B cell (primary cell): ENCODE data around the gene KLRB1. TPM values are rescaled to one million over a fixed set of nuclear protein-coding genes. Genes with fewer than 3 reads are reported as not detected.

ENCODE experiments used
- ATAC-seq: fragments of 200-7000 bp; cut with Tn5 transposase; one replicate; pipeline ENCODE4 v1.10.0; 2021; ENCODE audit warnings: low read depth, mild to moderate bottlenecking, moderate number of reproducible peaks, moderate library complexity
- CTCF ChIA-PET: fragments of 350-600 bp; sonication (Branson Sonifier 250); formaldehyde crosslinking; loops from one replicate; lab custom pipeline; 2021; ENCODE audit warnings: antibody characterized with exemption, inconsistent platforms; lab: Charles Lee
- POLR2A ChIA-PET: fragments of 350-600 bp; sonication (Branson Sonifier 250); formaldehyde crosslinking; loops from one replicate; lab custom pipeline; 2021; ENCODE audit warnings: antibody characterized with exemption; lab: Charles Lee
- DNase-seq: peaks from one replicate; pipeline ENCODE4 v3.0.0; 2013
- H2AFZ ChIP-seq: 2 replicates; pipeline ENCODE4 v1.6.1; 2012; ENCODE audit warnings: mild to moderate bottlenecking, low read depth, low read length; ENCODE audit not compliant: insufficient read depth, poor library complexity, severe bottlenecking
- H3K27ac ChIP-seq, 2 donors: 1 replicate in 1 of 2; 2 replicates in 1 of 2; pipeline ENCODE4 v1.5.1; 2012 to 2013; ENCODE audit warnings: low read length in 2 of 2, mild to moderate bottlenecking in 2 of 2, moderate library complexity in 1 of 2
- H3K27me3 ChIP-seq, 4 experiments: fragments of 200-600 bp in 1 of 4; sonication (generic) in 1 of 4; replicated peaks in 1 of 4; 1 replicate in 2 of 4; 2 replicates in 2 of 4; pipeline versions ENCODE4 v1.6.1 to v1.7.0; 2013 to 2016; ENCODE audit warnings: low read length in 3 of 4, mild to moderate bottlenecking in 2 of 4, mixed read lengths in 1 of 4, moderate library complexity in 1 of 4; ENCODE audit not compliant: insufficient read depth in 4 of 4, control insufficient read depth in 3 of 4; ENCODE audit errors: control extremely low read depth in 1 of 4
- H3K36me3 ChIP-seq, 2 experiments: replicated peaks in 1 of 2; 1 replicate in 1 of 2; 2 replicates in 1 of 2; pipeline versions ENCODE4 v1.6.1 to v1.7.1; 2013; ENCODE audit warnings: low read length in 1 of 2; ENCODE audit not compliant: insufficient read depth in 2 of 2, control insufficient read depth in 1 of 2; ENCODE audit errors: control extremely low read depth in 1 of 2, extremely low read depth in 1 of 2
- H3K4me1 ChIP-seq, 2 donors: fragments of 200-600 bp in 1 of 2; sonication (generic) in 1 of 2; 1 replicate in 1 of 2; 2 replicates in 1 of 2; pipeline versions ENCODE4 v1.5.1 to v1.6.1; 2013 to 2017; ENCODE audit warnings: low read length in 2 of 2; ENCODE audit not compliant: control insufficient read depth in 2 of 2, insufficient read depth in 2 of 2
- H3K4me2 ChIP-seq: replicated peaks from 2 replicates; pipeline ENCODE3; 2012; ENCODE audit warnings: mild to moderate bottlenecking, low read depth, low read length; ENCODE audit not compliant: poor library complexity, severe bottlenecking
- H3K4me3 ChIP-seq, 5 experiments: fragments of 200-600 bp in 1 of 5; sonication (generic) in 1 of 5; 1 replicate in 3 of 5; 2 replicates in 2 of 5; pipeline versions ENCODE4 v1.5.1 to v1.7.0; 2011 to 2016; ENCODE audit warnings: low read length in 4 of 5, mild to moderate bottlenecking in 4 of 5, low read depth in 2 of 5, control low read depth in 1 of 5, moderate library complexity in 1 of 5; ENCODE audit not compliant: insufficient read depth in 1 of 5; ENCODE audit errors: control extremely low read depth in 1 of 5, extremely low read depth in 1 of 5
- H3K79me2 ChIP-seq: fragments of 200-600 bp; sonication (generic); one replicate; pipeline ENCODE4 v1.6.0; 2016; ENCODE audit warnings: low read length; ENCODE audit not compliant: control insufficient read depth, insufficient read depth
- H3K9ac ChIP-seq: fragments of 200-600 bp; sonication (generic); 2 replicates; pipeline ENCODE4 v1.6.1; 2017; ENCODE audit warnings: mild to moderate bottlenecking, low read length, moderate library complexity
- H3K9me3 ChIP-seq, 3 donors: one replicate each; pipeline versions ENCODE4 v1.6.1 to v1.7.1; 2013; ENCODE audit warnings: low read length in 2 of 3; ENCODE audit not compliant: control insufficient read depth in 2 of 3, insufficient read depth in 1 of 3; ENCODE audit errors: control extremely low read depth in 1 of 3
- H4K20me1 ChIP-seq: 2 replicates; pipeline ENCODE4 v1.6.0; 2012; ENCODE audit warnings: mild to moderate bottlenecking, low read length; ENCODE audit not compliant: insufficient read depth, control insufficient read depth, poor library complexity, severe bottlenecking
- H3K27ac Mint-ChIP-seq: one replicate; pipeline ENCODE4 v1.8.0; 2021; ENCODE audit warnings: mixed read lengths
- H3K27me3 Mint-ChIP-seq: one replicate; pipeline ENCODE4 v1.8.0; 2021; ENCODE audit warnings: mixed read lengths
- H3K4me1 Mint-ChIP-seq: one replicate; pipeline ENCODE4 v1.8.0; 2021; ENCODE audit warnings: mixed read lengths
- H3K4me3 Mint-ChIP-seq: one replicate; pipeline ENCODE4 v1.8.0; 2021; ENCODE audit warnings: mixed read lengths
- H3K9me3 Mint-ChIP-seq: one replicate; pipeline ENCODE4 v1.8.0; 2022; ENCODE audit warnings: mixed read lengths; ENCODE audit not compliant: insufficient read depth
- CTCF ChIP-seq: fragments of 200-600 bp; IDR thresholded peaks from one replicate; pipeline ENCODE4 v1.8.0; 2022; ENCODE audit warnings: antibody characterized with exemption, mild to moderate bottlenecking
- EZH2 ChIP-seq: IDR thresholded peaks from 2 replicates; pipeline ENCODE4 v1.6.1; 2012; ENCODE audit warnings: borderline replicate concordance, low read depth, mild to moderate bottlenecking, moderate library complexity, low read length; ENCODE audit not compliant: insufficient read depth, poor library complexity, severe bottlenecking
- WGBS: methylation state at CpG from one replicate; pipeline ENCODE4 v1.1.5; 2013; ENCODE audit warnings: missing lambda C conversion rate; ENCODE audit not compliant: insufficient coverage; 5-methylcytosine and 5-hydroxymethylcytosine counted together
- intact Hi-C: fragments of 100-400 bp; cut with micrococcal nuclease; formaldehyde crosslinking; loops from one replicate; pipeline ENCODE4 v1.10.0; 2022
- polyA plus RNA-seq: library from polyadenylated mRNA; depleted of rRNA; stranded (reverse); fragments of >200 nt; gene quantifications from 2 replicates; pipeline ENCODE4 v1.2.3, GENCODE V29; 2012
- total RNA-seq, 2 donors: library from RNA; stranded (reverse); fragments of 120-200 nt in 1 of 2; gene quantifications; 1 replicate in 1 of 2; 2 replicates in 1 of 2; pipeline versions ENCODE4 v1.2.3 to v1.2.4, GENCODE V29; 2013 to 2022

Gene KLRB1
- total and polyA plus RNA-seq, 2 donors (not counting 1 experiment from before 2014, with no cell fraction given): 0.12 TPM; not detected in 1

DNA sequence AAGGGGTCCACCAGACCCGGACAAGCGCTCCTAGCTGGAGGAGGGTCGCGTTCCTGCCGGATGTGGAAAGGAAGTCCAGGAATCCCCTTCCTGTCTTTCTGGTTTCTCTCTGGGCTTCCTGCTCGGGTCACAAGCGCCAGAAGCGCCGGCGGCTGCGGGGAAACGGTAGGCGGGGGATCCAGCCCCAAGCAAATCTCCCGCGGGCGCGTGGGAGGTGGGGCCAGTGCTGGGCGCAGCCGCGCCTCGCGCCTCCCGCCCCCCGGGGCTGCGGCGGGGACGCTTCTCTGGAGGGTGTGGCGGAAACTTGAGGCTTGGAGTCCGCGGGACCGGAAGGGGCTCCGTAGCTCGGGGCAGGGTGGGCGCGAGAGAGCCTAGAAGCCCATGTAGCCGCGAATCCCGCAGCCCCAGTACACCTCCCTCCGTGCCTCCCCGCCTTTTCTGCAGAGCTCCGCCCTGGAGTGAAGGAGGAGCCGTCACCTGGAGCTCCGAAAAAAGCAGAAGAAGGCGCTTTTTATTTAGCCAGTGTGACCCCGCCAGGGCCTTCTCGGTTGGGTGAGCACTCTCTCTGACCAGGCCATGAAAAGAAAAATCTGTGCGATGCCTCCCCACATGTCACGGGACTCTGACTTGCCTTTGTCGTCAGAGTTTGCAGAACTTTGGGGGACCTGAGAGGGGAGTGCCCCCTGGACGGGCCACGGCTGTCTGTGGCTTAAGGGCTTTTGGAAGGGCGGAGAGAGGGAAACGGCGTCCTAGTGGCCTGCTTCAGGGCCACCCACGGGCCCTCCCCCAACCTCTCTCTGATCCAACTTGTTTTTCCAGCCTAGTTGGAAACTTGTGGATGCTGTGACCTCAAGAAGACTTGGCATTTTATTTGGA, 40.3 kb upstream of the KLRB1 start:
- intact Hi-C loops: loop anchor here (1.0 to 10.0 kb wide), 7 partner anchors 10 to 217 kb away; partner anchors contain the start of genes CLEC2B, CLEC2D and CLECL1
- Mint-ChIP-seq H3K27ac (peak overlapping the region; percentile 86), H3K4me1 (peaks cover 52% of the 10 kb centered on the region), H3K9me3 (peaks cover 3% of the 10 kb centered on the region), H3K4me3 (peak overlapping the region; percentile 98), H3K27me3 (no peaks in the 10 kb centered on the region)
- H3K9ac ChIP-seq: peak overlapping the region; percentile 94
- no peaks in the 10 kb centered on the region for H3K36me3 ChIP-seq
- no peak for TF ChIP-seq EZH2
- TF ChIP-seq CTCF: no peak
- DNase-seq (peak; percentile 97), ATAC-seq (peak; percentile 71)
- under 1% methylated on average over 55 of the region's 55 CpGs for WGBS
- H3K4me2 ChIP-seq: peak overlapping the region; percentile 94
- H3K4me1 ChIP-seq: peaks cover 34% of the 10 kb centered on the region in 2 donors
- H3K79me2 ChIP-seq: peaks cover 19% of the 10 kb centered on the region
- peaks cover 0 to 7% (median 4%) of the 10 kb centered on the region in 3 donors for H3K9me3 ChIP-seq
- H4K20me1 ChIP-seq: no peaks in the 10 kb centered on the region
- CTCF ChIA-PET: interaction anchor here (0.6 to 4.9 kb wide), 27 partner anchors 9 to 219 kb away, joined by 3 to 48 read pairs (median 4); partner anchors contain the start of genes CLEC2D and CLECL1
- peak overlapping the region; percentile 92 to 98 for H3K27ac ChIP-seq
- peak overlapping the region; percentile 72 to 99 (median 83) for H3K4me3 ChIP-seq
- peak overlapping the region; percentile 71 for H2AFZ ChIP-seq
- POLR2A ChIA-PET: interaction anchor here (0.5 to 3.9 kb wide), 19 partner anchors 8 to 113 kb away, joined by 3 to 36 read pairs (median 6); partner anchors contain the start of genes CD69, CLEC2D and CLECL1
- H3K27me3 ChIP-seq: no peaks in the 10 kb centered on the region
